ENCODE results near the gene IBSP. TPM values are rescaled to one million over a fixed set of nuclear protein-coding genes. Genes with fewer than 3 reads are reported as not detected.

IBSP gene
- total RNA-seq = not detected in 2 replicates

- H3K36me3 Mint-ChIP-seq (ENCODE audit: low read depth) = no peaks in the 10 kb centered on the region
- no peak within 1 kb of the TSS for H3K27ac Mint-ChIP-seq
- DNase-seq = no peak
- no peaks in the 10 kb centered on the region for H3K9me3 Mint-ChIP-seq
- no peak within 1 kb of the TSS for H3K4me3 Mint-ChIP-seq
- intact Hi-C loops (cut with micrococcal nuclease) = no loop called here
- no peaks in the 10 kb centered on the region for H3K27me3 Mint-ChIP-seq
- H3K4me1 Mint-ChIP-seq = no peaks in the 10 kb centered on the region
Observed at GRCh38 chr4:87799301-87800113, at the start of gene IBSP. Gene IBSP (plus strand): TSS chr4:87799554. CDS start chr4:87802362, 2,808 bp downstream.

GRCh38 chr4:87749883-87750282 is 49.5 kb upstream of the IBSP start:
- intact Hi-C loops (cut with micrococcal nuclease) = no loop called here

GRCh38 chr4:87758270-87758669 is 41.1 kb upstream of the IBSP start:
- H3K27me3 Mint-ChIP-seq = no peaks in the 10 kb centered on the region
- no peaks in the 10 kb centered on the region for H3K36me3 Mint-ChIP-seq (ENCODE audit: low read depth)
- H3K4me3 Mint-ChIP-seq = no peak overlapping the region
- H3K4me1 Mint-ChIP-seq = no peaks in the 10 kb centered on the region
- intact Hi-C loops (cut with micrococcal nuclease) = no loop called here
- H3K9me3 Mint-ChIP-seq = no peaks in the 10 kb centered on the region
- no peak overlapping the region for H3K27ac Mint-ChIP-seq
- no peak for DNase-seq

More at GRCh38 chr4:87749883-87750282, 49.5 kb upstream of the IBSP start:
- DNase-seq = no peak
- Mint-ChIP-seq H3K36me3 (ENCODE audit: low read depth) (no peaks in the 10 kb centered on the region), H3K4me1 (no peaks in the 10 kb centered on the region), H3K9me3 (peaks cover 3% of the 10 kb centered on the region), H3K27ac (no peak overlapping the region), H3K27me3 (no peaks in the 10 kb centered on the region), H3K4me3 (no peak overlapping the region)

- H3K27ac Mint-ChIP-seq = no peak overlapping the region
- H3K36me3 Mint-ChIP-seq (ENCODE audit: low read depth) = no peaks in the 10 kb centered on the region
- intact Hi-C loops (cut with micrococcal nuclease) = no loop called here
- no peak overlapping the region for H3K4me3 Mint-ChIP-seq
- H3K9me3 Mint-ChIP-seq = no peaks in the 10 kb centered on the region
- H3K27me3 Mint-ChIP-seq = no peaks in the 10 kb centered on the region
- no peaks in the 10 kb centered on the region for H3K4me1 Mint-ChIP-seq
- DNase-seq = no peak
Observed at GRCh38 chr4:87762311-87762710, 37.0 kb upstream of the IBSP start.

- Mint-ChIP-seq H3K27me3 (peaks cover 2% of the 10 kb centered on the region), H3K9me3 (no peaks in the 10 kb centered on the region), H3K4me3 (no peak overlapping the region), H3K36me3 (ENCODE audit: low read depth) (no peaks in the 10 kb centered on the region), H3K4me1 (no peaks in the 10 kb centered on the region), H3K27ac (no peak overlapping the region)
- intact Hi-C loops (cut with micrococcal nuclease) = no loop called here
- DNase-seq = no peak
Observed at GRCh38 chr4:87781569-87781968, 17.8 kb upstream of the IBSP start.

GRCh38 chr4:87783781-87784180 is 15.6 kb upstream of the IBSP start:
- intact Hi-C loops (cut with micrococcal nuclease) = no loop called here
- Mint-ChIP-seq H3K27ac (no peak overlapping the region), H3K27me3 (peaks cover 2% of the 10 kb centered on the region), H3K36me3 (ENCODE audit: low read depth) (no peaks in the 10 kb centered on the region), H3K4me3 (no peak overlapping the region), H3K4me1 (no peaks in the 10 kb centered on the region), H3K9me3 (no peaks in the 10 kb centered on the region)
- DNase-seq = no peak

- Mint-ChIP-seq H3K9me3 (no peaks in the 10 kb centered on the region), H3K36me3 (ENCODE audit: low read depth) (no peaks in the 10 kb centered on the region), H3K27me3 (no peaks in the 10 kb centered on the region), H3K4me1 (no peaks in the 10 kb centered on the region), H3K4me3 (no peak overlapping the region), H3K27ac (no peak overlapping the region)
- DNase-seq = no peak
- intact Hi-C loops (cut with micrococcal nuclease) = no loop called here
Observed at GRCh38 chr4:87785731-87786509, 13.4 kb upstream of the IBSP start.

GRCh38 chr4:87802858-87803257 is 3.5 kb downstream of the IBSP start:
- Mint-ChIP-seq H3K4me3 (no peak overlapping the region), H3K9me3 (no peaks in the 10 kb centered on the region), H3K27me3 (no peaks in the 10 kb centered on the region), H3K27ac (no peak overlapping the region), H3K4me1 (no peaks in the 10 kb centered on the region), H3K36me3 (ENCODE audit: low read depth) (no peaks in the 10 kb centered on the region)
- intact Hi-C loops (cut with micrococcal nuclease) = no loop called here
- DNase-seq = no peak

GRCh38 chr4:87803421-87803820 is 4.1 kb downstream of the IBSP start:
- no peaks in the 10 kb centered on the region for H3K36me3 Mint-ChIP-seq (ENCODE audit: low read depth)
- no peak overlapping the region for H3K4me3 Mint-ChIP-seq
- no peaks in the 10 kb centered on the region for H3K9me3 Mint-ChIP-seq
- intact Hi-C loops (cut with micrococcal nuclease) = no loop called here
- H3K27me3 Mint-ChIP-seq = no peaks in the 10 kb centered on the region
- H3K4me1 Mint-ChIP-seq = no peaks in the 10 kb centered on the region
- H3K27ac Mint-ChIP-seq = no peak overlapping the region
- no peak for DNase-seq

GRCh38 chr4:87804871-87805270 is 5.5 kb downstream of the IBSP start:
- Mint-ChIP-seq H3K9me3 (no peaks in the 10 kb centered on the region), H3K36me3 (ENCODE audit: low read depth) (no peaks in the 10 kb centered on the region), H3K4me3 (no peak overlapping the region), H3K27ac (no peak overlapping the region), H3K27me3 (no peaks in the 10 kb centered on the region), H3K4me1 (no peaks in the 10 kb centered on the region)
- intact Hi-C loops (cut with micrococcal nuclease) = no loop called here
- DNase-seq = no peak

GRCh38 chr4:87805971-87806370 is 6.6 kb downstream of the IBSP start:
- H3K27ac Mint-ChIP-seq = no peak overlapping the region
- no peaks in the 10 kb centered on the region for H3K27me3 Mint-ChIP-seq
- intact Hi-C loops (cut with micrococcal nuclease) = no loop called here
- H3K36me3 Mint-ChIP-seq (ENCODE audit: low read depth) = no peaks in the 10 kb centered on the region
- no peaks in the 10 kb centered on the region for H3K9me3 Mint-ChIP-seq
- H3K4me3 Mint-ChIP-seq = no peak overlapping the region
- no peaks in the 10 kb centered on the region for H3K4me1 Mint-ChIP-seq
- no peak for DNase-seq

- Mint-ChIP-seq H3K27ac (no peak overlapping the region), H3K9me3 (no peaks in the 10 kb centered on the region), H3K4me3 (no peak overlapping the region), H3K36me3 (ENCODE audit: low read depth) (no peaks in the 10 kb centered on the region), H3K27me3 (no peaks in the 10 kb centered on the region), H3K4me1 (no peaks in the 10 kb centered on the region)
- DNase-seq = no peak
- intact Hi-C loops (cut with micrococcal nuclease) = no loop called here
Observed at GRCh38 chr4:87806520-87806919, 7.2 kb downstream of the IBSP start.

- intact Hi-C loops (cut with micrococcal nuclease) = no loop called here
- no peaks in the 10 kb centered on the region for H3K36me3 Mint-ChIP-seq (ENCODE audit: low read depth)
- no peak for DNase-seq
- no peaks in the 10 kb centered on the region for H3K9me3 Mint-ChIP-seq
- H3K4me3 Mint-ChIP-seq = no peak overlapping the region
- H3K27ac Mint-ChIP-seq = no peak overlapping the region
- no peaks in the 10 kb centered on the region for H3K27me3 Mint-ChIP-seq
- H3K4me1 Mint-ChIP-seq = no peaks in the 10 kb centered on the region
Observed at GRCh38 chr4:87807402-87807801, 8.0 kb downstream of the IBSP start.

- no peak overlapping the region for H3K27ac Mint-ChIP-seq
- H3K9me3 Mint-ChIP-seq = no peaks in the 10 kb centered on the region
- H3K4me3 Mint-ChIP-seq = no peak overlapping the region
- H3K36me3 Mint-ChIP-seq (ENCODE audit: low read depth) = no peaks in the 10 kb centered on the region
- peaks cover 5% of the 10 kb centered on the region for H3K27me3 Mint-ChIP-seq
- intact Hi-C loops (cut with micrococcal nuclease) = no loop called here
- DNase-seq = no peak
- H3K4me1 Mint-ChIP-seq = no peaks in the 10 kb centered on the region
Observed at GRCh38 chr4:87811977-87812376, 12.6 kb downstream of the IBSP start.
